Kidney (tissue), 14 donors: ENCODE data around the gene GNAO1. TPM values are rescaled to one million over a fixed set of nuclear protein-coding genes. Genes with fewer than 3 reads are reported as not detected.

Source experiments
- DNase-seq, 5 donors: peaks; one replicate each; pipeline ENCODE4 v3.0.0-alpha.2; 2013 to 2020
- FAIRE-seq: peaks from 2 replicates; lab custom pipeline; 2012; peaks lifted over from hg19 to GRCh38; lab: Jason Lieb, UNC
- H3K27ac ChIP-seq, 2 donors: one replicate each; pipeline ENCODE4 v1.7.0; 2013; ENCODE audit warnings: low read depth in 2 of 2, low read length in 2 of 2, inconsistent platforms in 1 of 2
- H3K27me3 ChIP-seq: one replicate; pipeline ENCODE4 v1.7.1; 2013; ENCODE audit warnings: low read length, inconsistent platforms; ENCODE audit not compliant: control insufficient read depth, insufficient read depth
- H3K36me3 ChIP-seq, 3 donors: one replicate each; pipeline versions ENCODE4 v1.7.0 to v1.7.1; 2013; ENCODE audit warnings: low read length in 3 of 3, control low read depth in 1 of 3, inconsistent platforms in 1 of 3; ENCODE audit not compliant: insufficient read depth in 3 of 3, control insufficient read depth in 2 of 3
- H3K4me1 ChIP-seq, 3 donors: one replicate each; pipeline versions ENCODE4 v1.7.0 to v1.7.1; 2013; ENCODE audit warnings: low read length in 3 of 3, inconsistent platforms in 1 of 3, low read depth in 1 of 3; ENCODE audit not compliant: control insufficient read depth in 2 of 3, insufficient read depth in 2 of 3
- H3K4me3 ChIP-seq, 3 donors: one replicate each; pipeline versions ENCODE4 v1.7.0 to v1.8.1; 2013; ENCODE audit warnings: low read length in 3 of 3, control low read depth in 1 of 3, inconsistent platforms in 1 of 3
- H3K9ac ChIP-seq, 3 donors: one replicate each; pipeline versions ENCODE4 v1.7.0 to v1.7.1; 2013; ENCODE audit warnings: low read length in 3 of 3, control low read depth in 1 of 3, inconsistent platforms in 1 of 3
- H3K9me3 ChIP-seq, 3 donors: one replicate each; pipeline versions ENCODE4 v1.7.0 to v1.7.1; 2013; ENCODE audit warnings: low read length in 3 of 3, control low read depth in 1 of 3, inconsistent platforms in 1 of 3; ENCODE audit not compliant: control insufficient read depth in 2 of 3, insufficient read depth in 1 of 3
- CTCF ChIP-seq: IDR thresholded peaks from 3 replicates; pipeline ENCODE4 v1.5.1; 2012; ENCODE audit warnings: mild to moderate bottlenecking, moderate library complexity, borderline replicate concordance; ENCODE audit not compliant: insufficient read depth; ENCODE audit errors: extremely low read depth
- intact Hi-C: fragments of 100-400 bp; cut with DNase I; formaldehyde crosslinking; loops from one replicate; pipeline ENCODE4 v1.11.1; 2022
- polyA plus RNA-seq: library from polyadenylated mRNA; stranded (reverse); fragments of 350-450 nt; fragmentation: Illumina TruSeq; extraction: RNeasy Lipid Tissue Mini Kit (QIAGEN cat#74804); gene quantifications from one replicate; pipeline ENCODE4 v1.2.3, GENCODE V29; 2014; ENCODE audit warnings: low read depth, low replicate concordance; ENCODE audit not compliant: insufficient read depth
- total RNA-seq: library from RNA; stranded (reverse); fragmentation: NEBNext Ultra II Directional; extraction: Animal tissue kit (Norgen Biotek cat#: 25700); gene quantifications from one replicate; pipeline ENCODE4 v1.2.1, GENCODE V29; 2021
- donor health status: control.
- donor health status: control.
- donor health status: control.
- donor health status: control.
- donor health status: control.
- donor health status: DM: yes; HTN: yes; CAD: no.
- donor health status: Normal renal cell carcinoma (clear cell type).

The GNAO1 gene
- total and polyA plus RNA-seq, 2 donors from 2014 or later: 1.5 to 4.3 TPM

- no peak for DNase-seq
- Histone ChIP-seq H3K9me3 (no peaks in the 10 kb centered on the region), H3K27ac (no peak overlapping the region), H3K4me3 (no peak overlapping the region), H3K36me3 (no peaks in the 10 kb centered on the region), H3K9ac (no peak overlapping the region), H3K27me3 (no peaks in the 10 kb centered on the region), H3K4me1 (peaks cover 0 to 8% (median 2%) of the 10 kb centered on the region in 3 donors)
- intact Hi-C loops: no loop called here
- no peak for FAIRE-seq
- TF ChIP-seq CTCF: no peak
Measured at GRCh38 chr16:56259425-56259779, 68.1 kb downstream of the GNAO1 start.

GRCh38 chr16:56260378-56261160 lies 69.3 kb downstream of the GNAO1 start:
- H3K27ac ChIP-seq: no peak overlapping the region
- H3K4me1 ChIP-seq: peaks cover 0 to 8% (median 2%) of the 10 kb centered on the region in 3 donors
- no peak for DNase-seq
- H3K36me3 ChIP-seq: no peaks in the 10 kb centered on the region
- H3K4me3 ChIP-seq: no peak overlapping the region
- FAIRE-seq: no peak
- TF ChIP-seq CTCF: no peak
- intact Hi-C loops: no loop called here
- no peaks in the 10 kb centered on the region for H3K9me3 ChIP-seq
- no peaks in the 10 kb centered on the region for H3K27me3 ChIP-seq
- no peak overlapping the region for H3K9ac ChIP-seq

- no peak for DNase-seq
- peak overlapping the region in 1 of 2 donors; percentile 22 for H3K27ac ChIP-seq
- intact Hi-C loops: no loop called here
Measured at GRCh38 chr16:56261656-56262055, 70.4 kb downstream of the GNAO1 start.

More at GRCh38 chr16:56261656-56262055, 70.4 kb downstream of the GNAO1 start:
- Histone ChIP-seq H3K4me1 (peaks cover 0 to 8% (median 2%) of the 10 kb centered on the region in 3 donors), H3K9ac (no peak overlapping the region), H3K9me3 (no peaks in the 10 kb centered on the region), H3K4me3 (no peak overlapping the region), H3K36me3 (no peaks in the 10 kb centered on the region), H3K27me3 (no peaks in the 10 kb centered on the region)
- FAIRE-seq: no peak
- no peak for TF ChIP-seq CTCF
